ENCODE results near the gene MCM5.

- no peak for TF ChIP-seq CTCF (IDR thresholded peaks at IDR 0.05; ENCODE audit: low read depth, low read length, poor library complexity, severe bottlenecking)
- TF ChIP-seq EZH2phosphoT487 (IDR thresholded peaks at IDR 0.05; ENCODE audit: borderline replicate concordance, low read length) = no peak
Measured at GRCh38 chr22:35386670-35387288, 13.2 kb upstream of the MCM5 start.
